SU-DHL-6 (cell line): ENCODE data around the gene RAB4B.

Experiments used
- EZH2phosphoT487 ChIP-seq: fragments of 200-600 bp; sonication (generic), shearing (Covaris generic); conservative IDR thresholded peaks from 2 replicates; pipeline ENCODE4 v1.6.1; 2018; ENCODE audit warnings: mild to moderate bottlenecking, antibody characterized with exemption, low read length, moderate library complexity, mixed read lengths
- TF ChIP-seq, protein P1 (sequence below): fragments of 200-600 bp; sonication (generic); IDR thresholded peaks from one replicate; pipeline ENCODE4 v1.5.1; 2017; ENCODE audit warnings: antibody characterized with exemption, mild to moderate bottlenecking, low read length, moderate library complexity; ENCODE audit not compliant: insufficient read depth, poor library complexity, severe bottlenecking

DNA sequence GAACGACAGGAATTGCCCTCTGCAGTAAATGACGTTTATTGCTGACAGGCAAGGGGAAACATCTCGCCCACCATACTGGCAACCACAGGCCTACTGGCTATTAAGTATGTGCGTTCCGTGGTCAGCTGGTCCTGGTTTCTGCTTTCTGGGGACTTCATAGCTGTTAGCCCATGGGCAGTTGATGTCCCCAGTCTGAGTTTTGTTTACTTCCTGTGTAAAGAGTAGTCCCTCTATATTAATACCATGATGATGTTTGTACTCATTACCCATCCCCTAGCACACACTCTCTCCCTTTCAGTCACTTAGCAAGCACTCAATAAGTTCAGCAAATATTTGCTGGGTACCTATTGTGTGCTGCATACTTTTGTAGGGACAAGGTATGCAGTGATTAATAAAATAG is 9.2 kb upstream of the RAB4B start:
- TF ChIP-seq, protein P1, sequence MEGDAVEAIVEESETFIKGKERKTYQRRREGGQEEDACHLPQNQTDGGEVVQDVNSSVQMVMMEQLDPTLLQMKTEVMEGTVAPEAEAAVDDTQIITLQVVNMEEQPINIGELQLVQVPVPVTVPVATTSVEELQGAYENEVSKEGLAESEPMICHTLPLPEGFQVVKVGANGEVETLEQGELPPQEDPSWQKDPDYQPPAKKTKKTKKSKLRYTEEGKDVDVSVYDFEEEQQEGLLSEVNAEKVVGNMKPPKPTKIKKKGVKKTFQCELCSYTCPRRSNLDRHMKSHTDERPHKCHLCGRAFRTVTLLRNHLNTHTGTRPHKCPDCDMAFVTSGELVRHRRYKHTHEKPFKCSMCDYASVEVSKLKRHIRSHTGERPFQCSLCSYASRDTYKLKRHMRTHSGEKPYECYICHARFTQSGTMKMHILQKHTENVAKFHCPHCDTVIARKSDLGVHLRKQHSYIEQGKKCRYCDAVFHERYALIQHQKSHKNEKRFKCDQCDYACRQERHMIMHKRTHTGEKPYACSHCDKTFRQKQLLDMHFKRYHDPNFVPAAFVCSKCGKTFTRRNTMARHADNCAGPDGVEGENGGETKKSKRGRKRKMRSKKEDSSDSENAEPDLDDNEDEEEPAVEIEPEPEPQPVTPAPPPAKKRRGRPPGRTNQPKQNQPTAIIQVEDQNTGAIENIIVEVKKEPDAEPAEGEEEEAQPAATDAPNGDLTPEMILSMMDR = no peak
- no peak for TF ChIP-seq EZH2phosphoT487
